ENCODE measurements around the gene LLGL2. TPM values are rescaled to one million over a fixed set of nuclear protein-coding genes. Genes with fewer than 3 reads are reported as not detected.

LLGL2 gene
- total RNA-seq, 4 donors from 2014 or later, result 0.78 to 7.1 (median 1.4) TPM

DNA sequence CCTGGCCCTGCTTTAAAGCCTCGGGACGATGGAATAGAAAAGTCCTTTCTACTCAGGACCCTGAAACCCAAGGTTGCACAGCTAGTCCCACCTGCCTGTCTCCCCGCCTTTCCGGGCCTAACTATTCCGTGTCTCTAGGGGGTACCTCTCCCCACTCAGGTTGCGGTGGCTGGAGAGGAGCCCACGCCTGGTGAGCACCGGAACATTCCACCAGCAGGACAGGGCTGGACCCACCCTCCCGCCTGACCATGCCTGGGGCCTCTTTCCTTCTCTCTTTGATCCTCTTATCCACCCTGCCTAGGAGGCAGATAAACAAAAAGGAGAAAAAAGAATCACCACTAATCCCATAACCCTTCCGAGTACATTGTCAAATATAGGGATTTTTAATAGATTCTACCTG, 10.9 kb downstream of the LLGL2 start:
- ATAC-seq (no peak), DNase-seq (no peak)
- Histone ChIP-seq H3K27me3 (no peaks in the 10 kb centered on the region), H3K4me1 (no peaks in the 10 kb centered on the region), H3K27ac (no peak overlapping the region), H3K4me3 (no peak overlapping the region), H3K36me3 (no peaks in the 10 kb centered on the region), H3K9me3 (no peaks in the 10 kb centered on the region)
- in situ Hi-C loops (cut with MboI; ENCODE audit: low sequenced_read_pairs in 4 of 4) (loop anchor here in 3 of 4 donors (25.0 kb wide), 1 partner anchor 224 kb away; no protein-coding TSS in a partner anchor), intact Hi-C loops (cut with DNase I; ENCODE audit: low total_unique reads) (no loop called here)
- no peak for TF ChIP-seq CTCF (IDR thresholded peaks at IDR 0.05 in 4 of 5, conservative IDR thresholded peaks at IDR 0.05 in 1 of 5)
- TF ChIP-seq POLR2A (IDR thresholded peaks at IDR 0.05), result no peak

DNA sequence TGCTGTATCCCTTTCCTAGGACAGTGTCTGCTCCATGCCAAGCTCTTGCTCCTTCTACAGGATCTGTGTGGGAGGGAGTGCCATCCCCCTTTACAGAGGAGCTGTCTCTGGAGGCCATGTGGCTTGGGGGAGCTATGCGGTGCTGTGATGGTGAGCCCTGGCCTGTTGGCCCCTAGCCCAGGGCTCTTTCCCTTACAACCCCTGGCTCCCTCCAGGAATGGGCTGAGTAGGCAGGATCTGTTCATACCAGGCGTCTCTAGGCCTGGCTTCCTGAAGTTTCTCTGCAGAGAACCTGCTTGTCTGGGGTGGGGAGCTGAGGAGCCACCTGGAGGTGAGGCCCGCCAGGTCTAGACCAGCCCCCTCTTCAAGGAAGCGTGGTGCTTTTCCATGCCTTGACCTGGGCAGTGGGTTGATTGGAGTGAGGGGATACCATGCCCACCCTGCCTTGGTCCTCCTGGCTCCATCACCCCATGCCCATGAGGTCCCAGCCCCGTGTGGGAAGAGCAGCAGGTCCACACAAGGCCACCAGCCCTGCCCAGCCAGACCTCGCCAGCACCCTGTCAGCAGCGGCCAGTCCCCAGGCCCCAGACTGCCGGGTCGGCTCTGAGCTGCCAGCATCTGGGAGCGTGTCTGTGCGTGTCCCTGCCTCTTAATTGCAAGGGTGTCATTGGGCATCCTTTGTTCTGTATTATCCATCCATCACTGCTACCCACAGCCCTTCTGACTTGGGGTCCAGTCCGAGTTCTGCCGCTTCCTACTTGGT, 14.7 kb downstream of the LLGL2 start:
- in situ Hi-C loops (cut with MboI; ENCODE audit: low sequenced_read_pairs in 4 of 4), result loop anchor here in 3 of 4 donors (25.0 kb wide), 1 partner anchor 228 kb away; no protein-coding TSS in a partner anchor
- H3K4me3 ChIP-seq, result no peak overlapping the region
- no peaks in the 10 kb centered on the region for H3K4me1 ChIP-seq
- DNase-seq (no peak), ATAC-seq (no peak)
- H3K27me3 ChIP-seq, result no peaks in the 10 kb centered on the region
- H3K27ac ChIP-seq, result no peak overlapping the region
- no peaks in the 10 kb centered on the region for H3K9me3 ChIP-seq
- intact Hi-C loops (cut with DNase I; ENCODE audit: low total_unique reads), result no loop called here
- TF ChIP-seq CTCF (IDR thresholded peaks at IDR 0.05 in 4 of 5, conservative IDR thresholded peaks at IDR 0.05 in 1 of 5) (no peak), POLR2A (IDR thresholded peaks at IDR 0.05) (no peak)
- no peaks in the 10 kb centered on the region for H3K36me3 ChIP-seq

- intact Hi-C loops (cut with DNase I; ENCODE audit: low total_unique reads) (no loop called here), in situ Hi-C loops (cut with MboI; ENCODE audit: low sequenced_read_pairs in 4 of 4) (loop anchor here in 3 of 4 donors (25.0 kb wide), 1 partner anchor 229 kb away; no protein-coding TSS in a partner anchor)
- no peak for TF ChIP-seq CTCF (IDR thresholded peaks at IDR 0.05 in 4 of 5, conservative IDR thresholded peaks at IDR 0.05 in 1 of 5)
- no peak for TF ChIP-seq POLR2A (IDR thresholded peaks at IDR 0.05)
- DNase-seq, result no peak
- Histone ChIP-seq H3K36me3 (no peaks in the 10 kb centered on the region), H3K4me1 (no peaks in the 10 kb centered on the region), H3K9me3 (no peaks in the 10 kb centered on the region), H3K27ac (no peak overlapping the region), H3K4me3 (no peak overlapping the region), H3K27me3 (no peaks in the 10 kb centered on the region)
- ATAC-seq, result no peak
Observed at GRCh38 chr17:75540923-75541503, 15.5 kb downstream of the LLGL2 start.

DNA sequence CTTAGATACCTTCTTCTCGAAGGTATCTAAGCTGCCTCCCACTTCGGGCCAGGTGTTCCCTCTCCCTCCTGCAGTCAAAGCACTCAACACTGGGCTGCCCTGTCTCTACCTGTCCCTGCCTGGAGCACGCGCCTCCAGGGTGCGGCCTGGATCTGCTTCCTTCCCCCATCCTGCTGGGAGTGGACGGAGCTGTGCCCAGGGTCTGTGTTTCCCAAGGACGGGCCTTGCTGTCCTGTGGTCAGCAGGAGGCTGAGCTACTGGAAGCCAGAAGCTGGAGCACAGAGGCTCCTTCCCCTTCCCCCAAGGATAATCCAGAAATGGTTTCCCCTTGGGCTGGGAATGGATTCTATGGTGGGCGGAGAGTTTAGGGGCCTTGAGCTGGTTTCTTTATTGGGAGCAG, 16.7 kb downstream of the LLGL2 start:
- no peaks in the 10 kb centered on the region for H3K4me1 ChIP-seq
- no peak for ATAC-seq

More for the DNA sequence above, 16.7 kb downstream of the LLGL2 start:
- Histone ChIP-seq H3K4me3 (no peak overlapping the region), H3K27me3 (no peaks in the 10 kb centered on the region), H3K9me3 (no peaks in the 10 kb centered on the region), H3K27ac (no peak overlapping the region), H3K36me3 (no peaks in the 10 kb centered on the region)
- DNase-seq, result no peak
- intact Hi-C loops (cut with DNase I; ENCODE audit: low total_unique reads) (no loop called here), in situ Hi-C loops (cut with MboI; ENCODE audit: low sequenced_read_pairs in 4 of 4) (loop anchor here in 3 of 4 donors (25.0 kb wide), 1 partner anchor 230 kb away; no protein-coding TSS in a partner anchor)
- TF ChIP-seq POLR2A (IDR thresholded peaks at IDR 0.05), result no peak
- no peak for TF ChIP-seq CTCF (IDR thresholded peaks at IDR 0.05 in 4 of 5, conservative IDR thresholded peaks at IDR 0.05 in 1 of 5)
